NCI-H510A (cell line): ENCODE results near the gene ACHE.

Source experiments
- DNase-seq: peaks from one replicate; lab custom pipeline; 2025; lab: John Stamatoyannopoulos, UW

ACHE gene

GRCh38 chr7:100896732-100897608 lies 1.3 kb upstream of the ACHE start:
- no peak for DNase-seq

GRCh38 chr7:100895956-100896731 lies 456 bp upstream of the ACHE start:
- DNase-seq: no peak

- no peak for DNase-seq
Measured at GRCh38 chr7:100894860-100895700, 608 bp downstream of the ACHE start.

- no peak for DNase-seq
Measured at GRCh38 chr7:100893910-100894721, 1.6 kb downstream of the ACHE start.

- no peak for DNase-seq
Measured at GRCh38 chr7:100893318-100893895, 2.3 kb downstream of the ACHE start.

GRCh38 chr7:100892364-100893317 lies 3.0 kb downstream of the ACHE start:
- DNase-seq: no peak

GRCh38 chr7:100891568-100892247 lies 4.0 kb downstream of the ACHE start:
- no peak for DNase-seq

GRCh38 chr7:100890653-100891567 lies 4.8 kb downstream of the ACHE start:
- DNase-seq: no peak

GRCh38 chr7:100888988-100889750 lies 6.5 kb downstream of the ACHE start, which contains the start of gene UFSP1:
TSS of gene UFSP1 (minus strand) at chr7:100889715. CDS start at chr7:100889271, 444 bp downstream.
- peak; percentile 23 for DNase-seq

GRCh38 chr7:100888291-100888987 lies 7.2 kb downstream of the ACHE start:
- DNase-seq: no peak

GRCh38 chr7:100887516-100888290 lies 8.0 kb downstream of the ACHE start:
- no peak for DNase-seq

- DNase-seq: no peak
Measured at GRCh38 chr7:100886936-100887515, 8.7 kb downstream of the ACHE start.

- DNase-seq: no peak
Measured at GRCh38 chr7:100886142-100886935, 9.3 kb downstream of the ACHE start.

GRCh38 chr7:100885440-100886141 lies 10.1 kb downstream of the ACHE start:
- DNase-seq: no peak
